GM12801 (cell line): ENCODE measurements around the gene KCNIP4.

ENCODE experiments used
- TF ChIP-seq, protein P1 (sequence below): IDR thresholded peaks from one replicate; pipeline ENCODE4 v1.5.1; 2011; ENCODE audit warnings: control low read depth; ENCODE audit not compliant: insufficient read length; ENCODE audit errors: extremely low read depth

The KCNIP4 gene

DNA sequence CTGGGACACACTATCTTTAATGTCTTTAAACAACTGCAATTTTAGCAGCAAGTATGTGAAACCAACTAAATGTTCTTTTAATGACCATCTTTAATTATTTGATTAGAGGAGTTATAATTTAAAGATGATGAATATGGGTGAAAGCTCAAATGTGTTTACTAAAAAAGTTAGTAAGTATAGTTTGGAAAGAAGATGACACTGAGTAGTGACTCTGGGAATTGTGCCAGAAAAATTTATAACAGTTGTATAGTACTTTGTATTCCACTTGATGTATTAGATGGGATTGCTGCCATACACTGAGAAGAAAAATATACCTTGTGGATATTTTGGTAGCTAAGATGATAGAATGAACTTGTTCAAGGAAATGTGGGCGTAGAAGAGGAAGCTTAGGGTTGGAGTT is 1267.8 kb downstream of the KCNIP4 start:
- TF ChIP-seq, protein P1, sequence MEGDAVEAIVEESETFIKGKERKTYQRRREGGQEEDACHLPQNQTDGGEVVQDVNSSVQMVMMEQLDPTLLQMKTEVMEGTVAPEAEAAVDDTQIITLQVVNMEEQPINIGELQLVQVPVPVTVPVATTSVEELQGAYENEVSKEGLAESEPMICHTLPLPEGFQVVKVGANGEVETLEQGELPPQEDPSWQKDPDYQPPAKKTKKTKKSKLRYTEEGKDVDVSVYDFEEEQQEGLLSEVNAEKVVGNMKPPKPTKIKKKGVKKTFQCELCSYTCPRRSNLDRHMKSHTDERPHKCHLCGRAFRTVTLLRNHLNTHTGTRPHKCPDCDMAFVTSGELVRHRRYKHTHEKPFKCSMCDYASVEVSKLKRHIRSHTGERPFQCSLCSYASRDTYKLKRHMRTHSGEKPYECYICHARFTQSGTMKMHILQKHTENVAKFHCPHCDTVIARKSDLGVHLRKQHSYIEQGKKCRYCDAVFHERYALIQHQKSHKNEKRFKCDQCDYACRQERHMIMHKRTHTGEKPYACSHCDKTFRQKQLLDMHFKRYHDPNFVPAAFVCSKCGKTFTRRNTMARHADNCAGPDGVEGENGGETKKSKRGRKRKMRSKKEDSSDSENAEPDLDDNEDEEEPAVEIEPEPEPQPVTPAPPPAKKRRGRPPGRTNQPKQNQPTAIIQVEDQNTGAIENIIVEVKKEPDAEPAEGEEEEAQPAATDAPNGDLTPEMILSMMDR = no peak

GRCh38 chr4:20679951-20680350 is 1268.6 kb downstream of the KCNIP4 start:
- TF ChIP-seq, protein P1 = no peak
